Occipital lobe (tissue), 2 donors: ENCODE results near the gene NAGLU. TPM values are rescaled to one million over a fixed set of nuclear protein-coding genes. Genes with fewer than 3 reads are reported as not detected.
"Not testable (repeated sequence)": the region's sequence is repeated elsewhere in the genome, so short reads cannot be mapped to it uniquely, and the experiment has no call there.

Source experiments
- DNase-seq: peaks from one replicate; lab custom pipeline; 2025; lab: John Stamatoyannopoulos, UW
- total RNA-seq: library from RNA; depleted of rRNA; stranded (reverse); fragments of >200 nt; gene quantifications from one replicate; pipeline ENCODE4 v1.2.3, GENCODE V29; 2014

Gene NAGLU
- total RNA-seq, 1 donor from 2014 or later: 8.6 TPM

- no peak for DNase-seq
Measured at GRCh38 chr17:42544874-42545283, 8.8 kb downstream of the NAGLU start.

GRCh38 chr17:42545755-42546505, 9.9 kb downstream of the NAGLU start:
- not testable (repeated sequence) for DNase-seq

- DNase-seq: no peak
Measured at GRCh38 chr17:42547001-42547461, 11.0 kb downstream of the NAGLU start.

- DNase-seq: no peak
Measured at GRCh38 chr17:42547698-42548069, 11.6 kb downstream of the NAGLU start.

GRCh38 chr17:42548070-42548837, 12.2 kb downstream of the NAGLU start:
- DNase-seq: no peak

GRCh38 chr17:42548993-42549755, 13.1 kb downstream of the NAGLU start:
- no peak for DNase-seq

- not testable (repeated sequence) for DNase-seq
Measured at GRCh38 chr17:42552736-42553135, 16.7 kb downstream of the NAGLU start, which contains the start of gene HSD17B1. Gene HSD17B1 (plus strand): TSS chr17:42552923. CDS start chr17:42552934, 11 bp downstream.

GRCh38 chr17:42553161-42553818, 17.2 kb downstream of the NAGLU start:
- no peak for DNase-seq

- DNase-seq: no peak
Measured at GRCh38 chr17:42553866-42554249, 17.8 kb downstream of the NAGLU start.

- DNase-seq: peak; percentile 82
Measured at GRCh38 chr17:42554250-42555121, 18.4 kb downstream of the NAGLU start.

- DNase-seq: no peak
Measured at GRCh38 chr17:42555122-42555622, 19.1 kb downstream of the NAGLU start.

- not testable (repeated sequence) for DNase-seq
Measured at GRCh38 chr17:42555961-42556617, 20.0 kb downstream of the NAGLU start.

GRCh38 chr17:42559075-42559474, 23.0 kb downstream of the NAGLU start:
- no peak for DNase-seq

GRCh38 chr17:42560246-42560645, 24.2 kb downstream of the NAGLU start:
- DNase-seq: no peak

- peak; percentile 91 for DNase-seq
Measured at GRCh38 chr17:42561897-42562387, 25.9 kb downstream of the NAGLU start, which contains the start of gene COASY. Gene COASY (plus strand): TSS chr17:42562148. CDS start chr17:42562623, 475 bp downstream.

- DNase-seq: no peak
Measured at GRCh38 chr17:42562388-42563142, 26.5 kb downstream of the NAGLU start.

GRCh38 chr17:42563143-42563509, 27.1 kb downstream of the NAGLU start:
- DNase-seq: no peak

GRCh38 chr17:42563543-42563942, 27.5 kb downstream of the NAGLU start:
- no peak for DNase-seq

- no peak for DNase-seq
Measured at GRCh38 chr17:42563950-42564349, 27.9 kb downstream of the NAGLU start.
